Muscle layer of colon (tissue), 2 donors: Measurements from ENCODE around the gene GNL2.

Experiments
- H3K27ac ChIP-seq: one replicate; pipeline ENCODE4 v1.7.0; 2013; ENCODE audit warnings: low read depth, mild to moderate bottlenecking, low read length, moderate library complexity
- H3K27me3 ChIP-seq, 2 donors: one replicate each; pipeline ENCODE4 v1.7.0; 2013; ENCODE audit warnings: low read length in 2 of 2, mild to moderate bottlenecking in 2 of 2; ENCODE audit not compliant: insufficient read depth in 2 of 2, control insufficient read depth in 1 of 2
- H3K36me3 ChIP-seq: one replicate; pipeline ENCODE4 v1.7.0; 2013; ENCODE audit warnings: mild to moderate bottlenecking, low read length; ENCODE audit not compliant: insufficient read depth
- H3K4me1 ChIP-seq: one replicate; pipeline ENCODE4 v1.7.0; 2013; ENCODE audit warnings: mild to moderate bottlenecking, low read length; ENCODE audit not compliant: insufficient read depth
- H3K4me3 ChIP-seq, 2 donors: one replicate each; pipeline ENCODE4 v1.7.0; 2013; ENCODE audit warnings: low read length in 2 of 2, low read depth in 1 of 2, mild to moderate bottlenecking in 1 of 2, moderate library complexity in 1 of 2
- H3K9ac ChIP-seq: one replicate; pipeline ENCODE4 v1.7.0; 2013; ENCODE audit warnings: low read length
- H3K9me3 ChIP-seq: one replicate; pipeline ENCODE4 v1.7.0; 2013; ENCODE audit warnings: mild to moderate bottlenecking, low read length
- donor health status: abdominal sarcoma.
- donor health status: Adenocarcinoma of cecum.

The GNL2 gene

DNA sequence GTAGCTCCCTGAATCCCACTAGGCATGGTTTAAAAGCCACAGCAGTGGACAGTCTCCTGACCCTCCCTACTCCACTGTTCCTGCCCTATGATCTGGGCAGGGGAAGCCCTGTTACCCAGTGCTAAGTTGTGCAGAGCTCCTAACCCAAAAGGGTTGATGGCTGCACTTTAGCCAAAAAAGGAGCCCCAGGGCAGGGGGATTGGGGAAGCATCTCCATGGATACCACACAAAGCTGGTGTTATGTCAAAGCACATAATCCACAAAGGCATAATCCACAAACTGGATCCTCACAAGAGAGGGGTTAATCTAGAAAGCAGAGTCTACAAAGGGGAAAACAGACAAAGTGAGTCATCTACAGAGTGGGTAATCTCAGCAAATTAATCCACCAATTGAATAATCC lies 33.3 kb upstream of the GNL2 start:
- Histone ChIP-seq H3K4me1 (peaks cover 2% of the 10 kb centered on the region), H3K27me3 (peaks cover 15 to 37% of the 10 kb centered on the region in 2 donors), H3K9ac (no peak overlapping the region), H3K4me3 (no peak overlapping the region), H3K36me3 (no peaks in the 10 kb centered on the region), H3K27ac (no peak overlapping the region), H3K9me3 (no peaks in the 10 kb centered on the region)

GRCh38 chr1:37628026-37628556 lies 32.4 kb upstream of the GNL2 start:
- Histone ChIP-seq H3K27ac (no peak overlapping the region), H3K4me3 (no peak overlapping the region), H3K9ac (no peak overlapping the region), H3K9me3 (no peaks in the 10 kb centered on the region), H3K36me3 (no peaks in the 10 kb centered on the region), H3K4me1 (no peaks in the 10 kb centered on the region), H3K27me3 (peaks cover 5 to 28% of the 10 kb centered on the region in 2 donors)

DNA sequence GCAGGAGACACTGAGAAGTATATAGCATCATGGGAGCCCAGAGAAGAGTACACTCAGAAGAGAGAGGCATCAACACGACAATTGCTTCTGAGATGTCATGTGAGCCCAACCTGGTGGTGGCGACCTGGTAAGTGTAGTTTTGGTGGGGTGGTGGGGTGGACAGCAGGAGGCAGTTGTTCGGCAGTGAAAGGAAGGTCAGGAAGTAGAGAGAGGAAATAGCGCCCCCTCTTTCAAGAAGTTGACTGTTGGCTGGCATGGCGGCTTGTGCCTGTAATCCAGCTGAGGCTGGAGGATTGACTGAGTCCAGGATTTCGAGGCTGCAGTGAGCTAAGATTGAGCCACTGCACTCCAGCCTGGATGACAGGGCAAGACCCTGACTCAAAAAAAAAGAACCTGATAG lies 26.4 kb upstream of the GNL2 start:
- no peak overlapping the region for H3K4me3 ChIP-seq
- no peaks in the 10 kb centered on the region for H3K36me3 ChIP-seq
- H3K27me3 ChIP-seq, result peaks cover 0 to 9% of the 10 kb centered on the region in 2 donors
- no peak overlapping the region for H3K9ac ChIP-seq
- H3K4me1 ChIP-seq, result no peaks in the 10 kb centered on the region
- H3K27ac ChIP-seq, result no peak overlapping the region
- H3K9me3 ChIP-seq, result no peaks in the 10 kb centered on the region

DNA sequence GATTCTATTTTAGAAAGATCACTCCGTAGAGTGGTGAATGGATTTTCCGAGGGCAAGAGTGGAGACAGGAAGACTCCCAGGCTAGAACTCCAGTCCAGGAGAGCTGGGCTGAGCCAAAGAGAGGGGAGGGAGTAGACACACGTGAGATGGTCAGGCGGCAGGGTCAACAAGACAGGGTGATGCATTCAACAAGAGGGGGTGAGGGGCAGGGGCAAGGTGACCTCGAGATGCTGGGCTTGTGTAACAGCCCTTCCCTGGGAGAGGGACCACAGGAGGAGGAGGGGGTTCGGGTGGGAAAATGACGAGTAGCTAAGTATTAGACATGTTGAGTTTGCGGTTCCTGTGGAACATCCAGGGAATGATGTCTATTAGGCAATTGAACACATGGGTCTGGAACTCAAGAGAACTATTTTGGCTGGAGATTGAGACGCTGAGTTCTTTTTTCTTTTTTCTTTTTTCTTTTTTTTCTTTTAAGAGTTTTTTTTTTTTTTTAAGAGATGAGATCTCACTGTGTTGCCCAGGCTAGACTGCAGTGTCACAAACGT lies 25.7 kb upstream of the GNL2 start:
- H3K4me3 ChIP-seq, result no peak overlapping the region
- peaks cover 0 to 14% of the 10 kb centered on the region in 2 donors for H3K27me3 ChIP-seq
- no peaks in the 10 kb centered on the region for H3K36me3 ChIP-seq
- no peak overlapping the region for H3K27ac ChIP-seq
- H3K4me1 ChIP-seq, result no peaks in the 10 kb centered on the region
- H3K9me3 ChIP-seq, result no peaks in the 10 kb centered on the region
- no peak overlapping the region for H3K9ac ChIP-seq

DNA sequence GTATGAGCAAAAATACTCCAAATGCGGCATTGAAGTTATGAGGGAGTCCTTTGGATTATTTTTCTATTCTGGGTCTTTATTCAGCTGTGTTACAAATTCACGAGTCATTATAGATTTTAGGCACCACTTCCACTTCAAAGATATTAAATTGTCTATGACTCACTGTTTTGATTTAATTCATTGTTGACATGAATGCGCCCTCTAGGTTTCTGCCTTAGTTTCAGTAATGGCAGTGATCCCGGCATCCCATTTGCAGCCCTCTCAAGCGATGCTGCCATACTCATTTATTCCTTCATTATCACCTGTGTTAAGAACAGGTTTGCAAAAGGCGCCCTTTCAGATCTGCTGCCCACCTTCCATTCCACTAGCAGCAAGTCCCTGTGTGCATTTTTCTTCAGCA lies 25.0 kb upstream of the GNL2 start:
- no peak overlapping the region for H3K27ac ChIP-seq
- H3K4me3 ChIP-seq, result no peak overlapping the region
- H3K27me3 ChIP-seq, result peaks cover 0 to 21% of the 10 kb centered on the region in 2 donors
- H3K36me3 ChIP-seq, result no peaks in the 10 kb centered on the region
- no peaks in the 10 kb centered on the region for H3K4me1 ChIP-seq
- H3K9me3 ChIP-seq, result no peaks in the 10 kb centered on the region
- no peak overlapping the region for H3K9ac ChIP-seq

GRCh38 chr1:37616330-37616729 lies 20.6 kb upstream of the GNL2 start:
- no peak overlapping the region for H3K27ac ChIP-seq
- no peaks in the 10 kb centered on the region for H3K9me3 ChIP-seq
- peaks cover 0 to 15% of the 10 kb centered on the region in 2 donors for H3K27me3 ChIP-seq
- no peak overlapping the region for H3K4me3 ChIP-seq
- H3K4me1 ChIP-seq, result no peaks in the 10 kb centered on the region
- H3K36me3 ChIP-seq, result no peaks in the 10 kb centered on the region
- H3K9ac ChIP-seq, result no peak overlapping the region

GRCh38 chr1:37614105-37614504 lies 18.4 kb upstream of the GNL2 start:
- peaks cover 0 to 15% of the 10 kb centered on the region in 2 donors for H3K27me3 ChIP-seq
- H3K9me3 ChIP-seq, result no peaks in the 10 kb centered on the region
- H3K4me3 ChIP-seq, result no peak overlapping the region
- no peak overlapping the region for H3K9ac ChIP-seq
- H3K36me3 ChIP-seq, result no peaks in the 10 kb centered on the region
- no peak overlapping the region for H3K27ac ChIP-seq
- H3K4me1 ChIP-seq, result peaks cover 7% of the 10 kb centered on the region

DNA sequence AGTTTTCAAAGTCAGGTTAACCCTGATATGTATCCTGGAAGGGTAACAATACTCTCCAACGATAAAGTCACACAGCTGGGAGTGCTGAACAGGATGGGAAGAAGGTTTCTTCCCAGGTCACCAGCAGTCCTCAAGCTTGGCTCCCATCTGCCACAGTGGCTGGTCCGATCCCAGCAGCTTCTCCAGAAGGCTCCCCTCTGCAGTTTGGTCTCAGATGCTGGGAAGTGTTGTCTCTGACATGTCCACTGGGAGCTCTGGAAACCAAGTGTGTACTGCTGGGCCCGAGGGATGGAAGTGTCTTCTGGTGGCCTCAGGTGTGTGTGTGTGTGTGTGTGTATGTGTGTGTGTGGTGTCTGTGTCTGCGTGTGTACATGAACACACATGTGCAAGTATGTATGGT lies 16.4 kb upstream of the GNL2 start:
- Histone ChIP-seq H3K4me3 (no peak overlapping the region), H3K4me1 (peaks cover 15% of the 10 kb centered on the region), H3K9me3 (no peaks in the 10 kb centered on the region), H3K36me3 (no peaks in the 10 kb centered on the region), H3K27ac (no peak overlapping the region), H3K9ac (no peak overlapping the region), H3K27me3 (peaks cover 0 to 15% of the 10 kb centered on the region in 2 donors)

- Histone ChIP-seq H3K27ac (no peak overlapping the region), H3K4me1 (peaks cover 34% of the 10 kb centered on the region), H3K4me3 (no peak overlapping the region), H3K9me3 (no peaks in the 10 kb centered on the region), H3K36me3 (no peaks in the 10 kb centered on the region), H3K27me3 (no peaks in the 10 kb centered on the region), H3K9ac (no peak overlapping the region)
These were observed 14.3 kb upstream of the GNL2 start for GRCh38 chr1:37609994-37610393.

- peaks cover 39% of the 10 kb centered on the region for H3K4me1 ChIP-seq
- H3K9ac ChIP-seq, result no peak overlapping the region
- H3K36me3 ChIP-seq, result no peaks in the 10 kb centered on the region
- no peak overlapping the region for H3K4me3 ChIP-seq
- H3K27ac ChIP-seq, result no peak overlapping the region
- no peaks in the 10 kb centered on the region for H3K27me3 ChIP-seq
- no peaks in the 10 kb centered on the region for H3K9me3 ChIP-seq
These were observed 13.3 kb upstream of the GNL2 start for GRCh38 chr1:37609002-37609401.

DNA sequence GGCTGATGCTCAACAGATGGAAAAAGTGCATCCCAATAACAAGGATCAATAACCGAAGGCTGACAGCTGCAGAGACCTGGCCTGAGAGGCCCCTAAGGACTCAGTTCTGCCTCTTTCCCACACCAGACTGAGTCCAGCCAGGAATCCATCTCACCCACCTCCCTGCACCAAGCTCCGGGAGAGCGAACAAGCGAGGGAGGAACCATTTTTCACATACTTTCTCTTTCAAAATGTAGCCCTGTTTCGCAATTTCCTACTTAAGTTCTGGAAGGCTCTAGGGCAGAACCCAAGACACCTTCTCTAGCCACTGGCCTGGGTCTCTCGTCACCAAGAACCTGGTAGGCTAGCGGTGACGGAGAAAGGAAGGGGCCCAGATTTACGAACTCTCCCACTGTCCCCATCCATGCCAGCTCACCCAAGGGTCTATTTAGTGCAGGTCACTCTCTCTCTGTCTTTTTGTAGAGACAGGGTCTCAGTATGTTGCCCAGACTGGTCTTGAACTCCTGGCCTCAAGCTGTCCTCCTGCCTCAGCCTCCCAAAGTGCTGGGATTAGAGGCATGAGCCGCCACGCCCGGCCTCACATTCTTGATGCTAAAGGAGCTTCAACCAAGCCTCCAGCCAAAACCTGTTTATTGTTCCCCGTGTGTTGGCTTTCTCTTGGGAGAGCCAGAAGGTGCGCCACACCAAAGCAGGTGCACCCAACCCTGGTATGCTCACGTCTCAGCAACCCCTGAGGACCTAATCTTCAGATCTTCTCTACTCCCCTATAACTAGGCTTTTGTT lies 10.9 kb upstream of the GNL2 start:
- Histone ChIP-seq H3K27me3 (no peaks in the 10 kb centered on the region), H3K27ac (no peak overlapping the region), H3K4me3 (peak overlapping the region in 1 of 2 donors; percentile 17), H3K36me3 (no peaks in the 10 kb centered on the region), H3K4me1 (peaks cover 44% of the 10 kb centered on the region), H3K9ac (no peak overlapping the region), H3K9me3 (no peaks in the 10 kb centered on the region)
